ENCODE measurements around the gene NEURL2. TPM values are rescaled to one million over a fixed set of nuclear protein-coding genes. Genes with fewer than 3 reads are reported as not detected.

NEURL2 gene
- total and polyA plus RNA-seq, 10 of the 15 experiments (the other 5 are each of a cell fraction or from before 2014, with no cell fraction given): 0.53 to 7.0 (median 2.7) TPM

DNA sequence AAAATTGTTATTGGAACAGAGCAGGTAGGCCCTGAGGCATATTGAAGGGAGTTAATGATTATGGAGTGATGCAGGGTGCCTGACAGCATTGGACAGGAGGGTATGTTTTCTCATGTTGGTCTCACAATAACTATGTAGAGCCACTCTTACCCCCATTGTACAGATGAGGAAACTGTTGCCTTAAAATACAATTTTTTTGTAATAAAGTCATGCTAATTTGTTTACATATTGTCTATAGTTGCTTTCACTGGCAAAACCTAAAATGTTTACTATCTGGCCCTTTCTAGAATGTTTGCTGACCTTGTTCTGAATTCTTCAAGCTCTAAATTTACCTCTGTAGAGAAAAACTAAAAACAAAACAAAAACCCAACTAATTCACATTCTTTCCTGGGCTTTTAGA, 39.5 kb downstream of the NEURL2 start:
- ChIA-PET CTCF (interaction anchor here (1.2 to 1.5 kb wide), 2 partner anchors 17 to 52 kb away, joined by 4 read pairs; no protein-coding TSS in a partner anchor), SMC1A (ENCODE audit: uncharacterized antibody, unreplicated experiment) (interaction anchor here (1.0 to 1.3 kb wide), 2 partner anchors 39 to 53 kb away, joined by 3 read pairs; no protein-coding TSS in a partner anchor), RAD21 (ENCODE audit: unreplicated experiment) (no interaction called here), POLR2A (interaction anchor here (1.2 to 2.4 kb wide), 3 partner anchors 9 to 38 kb away, joined by 4 to 10 read pairs (median 7); partner anchors contain the start of gene UBE2C)
- intact Hi-C loops (cut with micrococcal nuclease; ENCODE audit: unreplicated experiment) (no loop called here), in situ Hi-C loops (cut with MboI) (no loop called here)
- TF ChIP-seq SUZ12 (IDR thresholded peaks at IDR 0.05; ENCODE audit: unreplicated experiment): no peak
- TF ChIP-seq SMC3 (IDR thresholded peaks at IDR 0.05; ENCODE audit: borderline replicate concordance, low read length): no peak
- TF ChIP-seq POLR2AphosphoS2 (IDR thresholded peaks at IDR 0.05; ENCODE audit: low read depth, low read length): no peak
- no peak for TF ChIP-seq FOXK2 (IDR thresholded peaks at IDR 0.05)
- no peak for TF ChIP-seq YBX1 (IDR thresholded peaks at IDR 0.05)
- TF ChIP-seq, protein P1, sequence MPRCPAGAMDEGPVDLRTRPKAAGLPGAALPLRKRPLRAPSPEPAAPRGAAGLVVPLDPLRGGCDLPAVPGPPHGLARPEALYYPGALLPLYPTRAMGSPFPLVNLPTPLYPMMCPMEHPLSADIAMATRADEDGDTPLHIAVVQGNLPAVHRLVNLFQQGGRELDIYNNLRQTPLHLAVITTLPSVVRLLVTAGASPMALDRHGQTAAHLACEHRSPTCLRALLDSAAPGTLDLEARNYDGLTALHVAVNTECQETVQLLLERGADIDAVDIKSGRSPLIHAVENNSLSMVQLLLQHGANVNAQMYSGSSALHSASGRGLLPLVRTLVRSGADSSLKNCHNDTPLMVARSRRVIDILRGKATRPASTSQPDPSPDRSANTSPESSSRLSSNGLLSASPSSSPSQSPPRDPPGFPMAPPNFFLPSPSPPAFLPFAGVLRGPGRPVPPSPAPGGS (IDR thresholded peaks at IDR 0.05; ENCODE audit: borderline replicate concordance, insufficient read depth, low read depth, low read length, poor library complexity, severe bottlenecking): no peak
- no peak for TF ChIP-seq STAT3 (IDR thresholded peaks at IDR 0.05; ENCODE audit: low read depth, low read length)
- no peak for TF ChIP-seq BACH1 (IDR thresholded peaks at IDR 0.05; ENCODE audit: borderline replicate concordance)
- H2AFZ ChIP-seq (ENCODE audit: control insufficient read depth, low read depth, low read length): no peak overlapping the region
- H3K4me3 ChIP-seq: no peak overlapping the region
- no peaks in the 10 kb centered on the region for H3K36me3 ChIP-seq (ENCODE audit: control insufficient read depth in 2 of 2, insufficient read depth in 2 of 2, low read length in 1 of 2)
- H3K9me3 ChIP-seq (replicated peaks; ENCODE audit: control insufficient read depth, insufficient read depth, low read length): no peaks in the 10 kb centered on the region
- H3K27me3 ChIP-seq (replicated peaks in 1 of 2; ENCODE audit: control insufficient read depth in 2 of 2, insufficient read depth in 2 of 2, low read length in 1 of 2): no peaks in the 10 kb centered on the region
- BruUV-seq (replicated peaks): no TSS peak
- DNase-seq (ENCODE audit: low read depth, low spot score): no peak
- H3K9ac ChIP-seq (ENCODE audit: control insufficient read depth, insufficient read depth, low read length): no peak overlapping the region
- no peak for FAIRE-seq
- peaks cover 6% of the 10 kb centered on the region for H3K4me1 ChIP-seq (ENCODE audit: control insufficient read depth, insufficient read depth, low read length)
- H3K4me2 ChIP-seq (ENCODE audit: control insufficient read depth, insufficient read depth): no peak overlapping the region
- H4K20me1 ChIP-seq (ENCODE audit: control insufficient read depth, insufficient read depth): no peaks in the 10 kb centered on the region
- H3K27ac ChIP-seq (ENCODE audit: control insufficient read depth, insufficient read depth): no peak overlapping the region
- peaks cover 12% of the 10 kb centered on the region for H3K79me2 ChIP-seq (ENCODE audit: control insufficient read depth, insufficient read depth, low read length)
- ATAC-seq: no peak
